Stimulated activated naive CD8-positive, alpha-beta T cell treated with anti-CD3 and anti-CD28 coated beads, Interleukin-15, amount 100 ng/mL, for 72 hours (primary cell): Measurements from ENCODE around the gene SPSB3.

Experiments
- ATAC-seq: fragments of 150-1000 bp; cut with Tn5 transposase; 2 replicates; pipeline ENCODE4 v1.10.0; 2021; ENCODE audit warnings: mild to moderate bottlenecking, moderate library complexity
- DNase-seq, 2 donors: peaks; one replicate each; pipeline ENCODE4 v3.0.0; 2021 to 2022
- H3K27ac Mint-ChIP-seq, 2 donors: one replicate each; pipeline ENCODE4 v1.8.0; 2022; ENCODE audit warnings: mild to moderate bottlenecking in 2 of 2, mixed read lengths in 2 of 2, moderate library complexity in 2 of 2
- H3K27me3 Mint-ChIP-seq: one replicate; pipeline ENCODE4 v1.8.0; 2022; ENCODE audit warnings: mixed read lengths
- H3K4me1 Mint-ChIP-seq: one replicate; pipeline ENCODE4 v1.8.0; 2022; ENCODE audit warnings: mild to moderate bottlenecking, mixed read lengths
- H3K4me3 Mint-ChIP-seq, 2 donors: one replicate each; pipeline ENCODE4 v1.8.0; 2022; ENCODE audit warnings: mild to moderate bottlenecking in 2 of 2, mixed read lengths in 2 of 2, moderate library complexity in 1 of 2
- H3K9me3 Mint-ChIP-seq, 2 donors: one replicate each; pipeline ENCODE4 v1.8.0; 2022; ENCODE audit warnings: mixed read lengths in 2 of 2

Gene SPSB3

DNA sequence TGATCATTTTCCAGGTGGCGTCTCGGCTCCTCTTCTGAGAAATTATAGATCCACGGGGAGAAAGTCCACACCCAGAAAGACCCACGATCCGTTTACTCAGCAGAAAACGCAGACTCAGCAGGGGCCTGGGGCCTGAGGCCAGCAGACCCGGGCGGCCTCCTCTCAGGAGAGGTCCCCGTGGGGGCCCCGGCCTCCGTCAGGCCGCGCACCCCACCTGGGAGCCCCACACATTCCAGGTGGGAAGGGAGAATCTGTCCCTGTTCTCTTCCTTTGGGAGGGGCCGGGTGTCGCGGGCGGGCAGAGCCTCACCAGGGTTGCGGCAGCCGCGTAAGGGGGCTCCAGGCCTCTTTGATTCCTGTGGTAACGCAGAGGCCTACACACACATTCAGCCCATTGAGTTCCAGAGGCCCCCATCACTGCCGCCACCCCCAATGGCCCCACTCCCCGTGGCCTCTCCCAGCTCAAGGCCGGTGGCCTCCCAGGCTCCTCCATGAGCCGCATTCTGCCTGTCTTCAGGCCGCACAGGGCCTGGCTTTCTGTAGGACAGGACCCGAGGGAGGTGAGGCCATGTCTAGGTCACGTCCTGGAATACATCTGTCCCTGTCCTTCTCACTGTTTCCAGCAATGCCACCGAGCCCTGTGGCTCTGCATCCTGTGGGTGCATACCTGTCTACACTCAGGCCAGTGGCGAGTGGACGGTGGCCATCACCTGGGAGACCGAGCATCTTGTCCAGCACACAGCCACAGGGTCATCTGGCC, 12.7 kb upstream of the SPSB3 start:
- DNase-seq (no peak), ATAC-seq (no peak)
- no peaks in the 10 kb centered on the region for H3K4me1 Mint-ChIP-seq
- peaks cover 13 to 22% of the 10 kb centered on the region in 2 donors for H3K9me3 Mint-ChIP-seq
- H3K27me3 Mint-ChIP-seq = no peaks in the 10 kb centered on the region
- H3K4me3 Mint-ChIP-seq = no peak overlapping the region
- H3K27ac Mint-ChIP-seq = no peak overlapping the region

GRCh38 chr16:1794221-1794871, 12.0 kb upstream of the SPSB3 start:
- ATAC-seq (no peak), DNase-seq (peak in 1 of 2 donors; percentile 8)
- H3K4me3 Mint-ChIP-seq = no peak overlapping the region
- H3K27me3 Mint-ChIP-seq = no peaks in the 10 kb centered on the region
- no peaks in the 10 kb centered on the region for H3K4me1 Mint-ChIP-seq
- peaks cover 5 to 14% of the 10 kb centered on the region in 2 donors for H3K9me3 Mint-ChIP-seq
- H3K27ac Mint-ChIP-seq = no peak overlapping the region

GRCh38 chr16:1793578-1794220, 11.3 kb upstream of the SPSB3 start, which contains the start of gene IGFALS:
Gene IGFALS (minus strand): TSS chr16:1793705. CDS start chr16:1793652, 53 bp downstream.
- no peak within 1 kb of the TSS for H3K4me3 Mint-ChIP-seq
- no peak within 1 kb of the TSS for H3K27ac Mint-ChIP-seq
- H3K9me3 Mint-ChIP-seq = peaks cover 0 to 8% of the 10 kb centered on the region in 2 donors

GRCh38 chr16:1792836-1793577, 10.6 kb upstream of the SPSB3 start:
- Mint-ChIP-seq H3K4me1 (peaks cover 6% of the 10 kb centered on the region), H3K4me3 (no peak overlapping the region), H3K27ac (no peak overlapping the region), H3K27me3 (no peaks in the 10 kb centered on the region), H3K9me3 (peaks cover 0 to 8% of the 10 kb centered on the region in 2 donors)
- peak in 1 of 2 donors; percentile 8 for DNase-seq
- ATAC-seq = peak; percentile 16

More at GRCh38 chr16:1793578-1794220, 11.3 kb upstream of the SPSB3 start, which contains the start of gene IGFALS:
- ATAC-seq = peak; percentile 14
- H3K4me1 Mint-ChIP-seq = peaks cover 4% of the 10 kb centered on the region
- H3K27me3 Mint-ChIP-seq = no peaks in the 10 kb centered on the region
- peak in 1 of 2 donors; percentile 11 for DNase-seq

DNA sequence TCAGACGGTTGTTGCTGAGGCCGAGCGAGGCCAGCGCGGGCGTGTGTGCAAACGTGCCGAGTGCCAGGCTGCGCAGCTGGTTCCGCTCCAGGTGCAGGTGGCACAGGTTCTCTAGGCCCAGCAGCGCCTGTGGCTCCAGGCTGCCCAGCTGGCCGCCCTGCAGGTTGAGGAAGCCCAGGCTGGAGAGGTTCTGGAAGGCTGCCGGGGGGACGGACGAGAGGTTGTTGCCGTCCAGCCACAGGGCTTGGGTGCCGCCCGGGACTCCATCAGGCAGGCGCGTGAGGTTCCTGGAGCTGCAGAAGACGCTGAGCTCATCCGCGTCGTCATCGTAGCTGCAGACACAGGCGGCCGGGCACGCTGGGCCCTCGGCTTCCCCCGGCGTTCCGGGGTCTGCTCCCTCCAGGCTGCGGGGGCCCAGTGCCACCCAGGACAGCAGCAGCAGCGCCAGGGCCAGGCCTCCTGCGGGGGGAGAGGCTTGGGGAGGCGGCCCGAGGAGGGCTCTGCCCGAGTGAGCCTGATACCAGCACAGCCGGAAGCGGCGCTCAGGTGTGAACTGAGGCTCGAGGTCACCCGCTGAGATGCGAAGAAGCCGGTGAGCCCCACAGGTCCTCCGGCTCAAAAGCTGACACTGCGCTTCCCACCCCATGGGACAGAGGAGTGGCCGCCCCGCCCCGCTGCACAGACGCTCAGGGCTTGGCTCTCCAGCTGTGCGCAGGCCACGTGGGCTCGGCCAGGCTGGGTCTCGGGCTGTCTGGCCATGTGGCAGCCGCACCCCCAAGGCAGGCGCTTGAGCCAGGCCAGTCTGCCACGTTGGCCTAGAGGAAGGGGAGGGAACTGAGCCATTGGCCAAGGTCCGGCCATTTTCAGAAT, 9.8 kb upstream of the SPSB3 start:
- DNase-seq = no peak
- Mint-ChIP-seq H3K9me3 (peaks cover 0 to 4% of the 10 kb centered on the region in 2 donors), H3K4me1 (peaks cover 6% of the 10 kb centered on the region), H3K27me3 (no peaks in the 10 kb centered on the region), H3K27ac (no peak overlapping the region), H3K4me3 (no peak overlapping the region)
- ATAC-seq = no peak

GRCh38 chr16:1791256-1791942, 9.0 kb upstream of the SPSB3 start:
- Mint-ChIP-seq H3K27ac (no peak overlapping the region), H3K9me3 (no peaks in the 10 kb centered on the region), H3K27me3 (no peaks in the 10 kb centered on the region), H3K4me3 (no peak overlapping the region), H3K4me1 (peaks cover 6% of the 10 kb centered on the region)
- peak in 1 of 2 donors; percentile 10 for DNase-seq
- no peak for ATAC-seq

DNA sequence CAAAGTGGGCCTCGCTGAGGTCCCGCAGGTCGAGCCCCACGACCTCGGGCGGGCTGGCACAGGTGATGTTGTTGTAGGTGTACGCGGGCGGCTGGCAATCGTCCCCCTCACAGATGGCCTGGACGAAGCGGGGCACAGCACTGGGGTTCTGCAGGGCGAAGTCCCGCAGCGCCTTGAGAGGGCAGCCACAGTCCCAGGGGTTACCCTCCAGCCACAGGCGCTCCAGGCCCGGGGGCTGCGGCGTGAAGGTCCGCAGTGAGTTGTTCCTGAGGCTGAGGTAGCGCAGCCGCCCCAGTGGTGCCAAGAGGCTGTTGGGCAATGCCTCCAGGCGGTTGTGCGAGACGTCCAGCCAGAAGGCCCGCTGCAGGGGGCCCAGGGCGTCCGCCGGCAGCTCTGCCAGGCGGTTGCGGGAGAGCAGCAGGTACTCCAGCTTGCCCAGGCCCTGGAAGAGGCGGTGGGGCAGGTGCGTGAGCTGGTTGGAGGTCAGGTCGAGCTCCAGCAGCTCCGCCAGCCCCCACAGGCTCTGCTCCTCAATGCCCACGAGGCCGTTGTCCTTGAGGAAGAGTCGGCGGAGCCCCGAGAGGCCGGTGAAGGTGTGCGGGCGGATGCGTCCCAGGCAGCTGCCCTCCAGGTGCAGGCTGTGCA, 8.4 kb upstream of the SPSB3 start:
- ATAC-seq (no peak), DNase-seq (no peak)
- Mint-ChIP-seq H3K4me1 (peaks cover 8% of the 10 kb centered on the region), H3K27me3 (no peaks in the 10 kb centered on the region), H3K27ac (no peak overlapping the region), H3K9me3 (no peaks in the 10 kb centered on the region), H3K4me3 (no peak overlapping the region)

- no peaks in the 10 kb centered on the region for H3K27me3 Mint-ChIP-seq
- peaks cover 13% of the 10 kb centered on the region for H3K4me1 Mint-ChIP-seq
- no peak for DNase-seq
- no peak overlapping the region for H3K27ac Mint-ChIP-seq
- H3K4me3 Mint-ChIP-seq = no peak overlapping the region
- no peak for ATAC-seq
- H3K9me3 Mint-ChIP-seq = no peaks in the 10 kb centered on the region
Observed at GRCh38 chr16:1790261-1790610, 7.9 kb upstream of the SPSB3 start.

DNA sequence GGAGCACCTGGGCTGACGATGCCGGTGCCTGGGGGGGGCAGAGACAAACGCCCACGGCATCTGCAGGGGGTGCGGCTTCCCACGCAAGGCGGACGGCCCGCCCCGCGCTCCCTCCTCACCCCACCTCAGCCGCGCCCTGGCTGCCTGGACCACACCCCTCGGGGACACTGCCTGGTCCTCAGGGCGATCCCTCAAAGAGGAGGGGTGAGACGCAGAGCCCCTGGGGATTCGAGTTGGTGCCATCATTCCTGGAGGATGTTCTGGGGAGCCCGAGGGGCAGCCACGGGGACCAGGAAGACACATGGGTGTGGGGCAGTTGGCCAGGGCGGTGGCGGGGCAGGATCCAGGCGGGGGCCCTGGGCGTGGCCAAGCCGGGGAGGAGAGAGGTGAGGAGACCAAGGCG, 7.3 kb upstream of the SPSB3 start:
- peaks cover 17% of the 10 kb centered on the region for H3K4me1 Mint-ChIP-seq
- ATAC-seq (no peak), DNase-seq (peak in 1 of 2 donors; percentile 12)
- no peak overlapping the region for H3K27ac Mint-ChIP-seq
- H3K27me3 Mint-ChIP-seq = no peaks in the 10 kb centered on the region
- H3K9me3 Mint-ChIP-seq = no peaks in the 10 kb centered on the region
- H3K4me3 Mint-ChIP-seq = no peak overlapping the region

- H3K27ac Mint-ChIP-seq = no peak overlapping the region
- no peaks in the 10 kb centered on the region for H3K9me3 Mint-ChIP-seq
- DNase-seq (no peak), ATAC-seq (no peak)
- H3K4me3 Mint-ChIP-seq = no peak overlapping the region
- H3K4me1 Mint-ChIP-seq = peaks cover 23% of the 10 kb centered on the region
- no peaks in the 10 kb centered on the region for H3K27me3 Mint-ChIP-seq
Observed at GRCh38 chr16:1788708-1789100, 6.3 kb upstream of the SPSB3 start.

DNA sequence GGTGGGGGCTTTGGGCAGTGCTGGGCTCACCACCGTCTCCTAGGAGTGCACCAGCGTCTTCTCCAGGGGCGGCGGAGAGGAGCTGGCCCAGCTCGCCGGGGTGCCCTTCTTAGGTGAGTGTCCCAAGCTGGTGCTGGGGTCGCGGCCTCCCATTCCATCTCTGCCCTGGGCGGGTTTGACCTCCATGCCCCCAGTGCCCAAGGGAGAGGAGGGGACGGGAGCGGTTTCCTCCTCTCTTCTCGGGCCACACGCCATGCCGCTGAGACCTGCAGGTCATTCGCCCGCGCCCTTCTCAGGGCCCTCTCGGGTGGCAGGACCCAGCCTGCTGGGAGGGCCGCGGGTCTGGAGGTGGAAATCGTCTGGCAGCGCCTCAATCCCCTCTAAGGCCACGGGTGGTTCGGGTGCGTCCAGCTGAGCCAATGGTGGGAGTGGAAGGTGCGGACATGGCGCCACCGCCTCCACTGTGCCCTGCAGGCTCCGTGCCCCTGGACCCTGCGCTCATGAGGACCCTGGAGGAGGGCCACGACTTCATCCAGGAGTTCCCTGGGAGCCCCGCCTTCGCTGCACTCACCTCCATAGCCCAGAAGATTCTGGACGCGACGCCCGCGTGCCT, 5.8 kb upstream of the SPSB3 start:
- H3K27ac Mint-ChIP-seq = no peak overlapping the region
- peaks cover 28% of the 10 kb centered on the region for H3K4me1 Mint-ChIP-seq
- no peaks in the 10 kb centered on the region for H3K9me3 Mint-ChIP-seq
- H3K27me3 Mint-ChIP-seq = no peaks in the 10 kb centered on the region
- no peak for ATAC-seq
- DNase-seq = no peak
- H3K4me3 Mint-ChIP-seq = no peak overlapping the region

- H3K9me3 Mint-ChIP-seq = no peaks in the 10 kb centered on the region
- H3K27ac Mint-ChIP-seq = no peak overlapping the region
- peaks cover 28% of the 10 kb centered on the region for H3K4me1 Mint-ChIP-seq
- no peaks in the 10 kb centered on the region for H3K27me3 Mint-ChIP-seq
- ATAC-seq (no peak), DNase-seq (peak in 1 of 2 donors; percentile 10)
- no peak overlapping the region for H3K4me3 Mint-ChIP-seq
Observed at GRCh38 chr16:1787322-1788094, 5.1 kb upstream of the SPSB3 start.

DNA sequence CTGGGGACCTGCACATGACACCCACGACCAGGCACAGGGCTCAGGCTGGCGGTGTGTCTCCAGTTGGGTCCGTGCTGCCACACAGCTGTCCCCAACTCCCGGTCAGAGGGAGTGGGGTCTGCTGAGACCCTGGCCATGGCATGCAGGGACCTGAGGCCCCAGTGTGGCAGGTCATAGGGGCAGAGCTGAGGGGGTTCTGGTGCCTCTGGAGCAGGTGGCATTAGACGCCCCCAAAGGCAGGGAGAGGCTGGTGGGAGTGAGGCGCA, 4.6 kb upstream of the SPSB3 start:
- no peak overlapping the region for H3K27ac Mint-ChIP-seq
- no peak overlapping the region for H3K4me3 Mint-ChIP-seq

More for the DNA sequence above, 4.6 kb upstream of the SPSB3 start:
- H3K4me1 Mint-ChIP-seq = peaks cover 28% of the 10 kb centered on the region
- no peaks in the 10 kb centered on the region for H3K9me3 Mint-ChIP-seq
- DNase-seq = no peak
- ATAC-seq = no peak
- no peaks in the 10 kb centered on the region for H3K27me3 Mint-ChIP-seq
